SK-N-SH treated with all-trans-retinoic acid at 6 μM for 48 hours (cell line): ENCODE measurements around the gene OVOL2.

Experiments
- ATAC-seq: fragments of 200-7000 bp; cut with Tn5 transposase; 3 replicates; pipeline ENCODE4 v1.9.1; 2020; ENCODE audit warnings: mild to moderate bottlenecking, moderate library complexity
- ARNTL ChIP-seq: fragments of 450-650 bp; formaldehyde crosslinking; IDR thresholded peaks from 2 replicates; pipeline ENCODE4 v1.5.0; 2020; ENCODE audit warnings: low read depth, mild to moderate bottlenecking, moderate library complexity, borderline replicate concordance
- BACH2 ChIP-seq: fragments of 250-450 bp; sonication (Bioruptor Pico); IDR thresholded peaks from 2 replicates; pipeline ENCODE4 v1.9.0; 2021; ENCODE audit warnings: mild to moderate bottlenecking, borderline replicate concordance
- CREB5 ChIP-seq: fragments of 250-450 bp; sonication (Bioruptor Pico); IDR thresholded peaks from 2 replicates; pipeline ENCODE4 v1.5.1; 2020; ENCODE audit warnings: low read depth, mild to moderate bottlenecking, moderate library complexity
- CSRNP3 ChIP-seq: fragments of 250-450 bp; sonication (Bioruptor Pico); IDR thresholded peaks from 2 replicates; pipeline ENCODE4 v1.5.1; 2021; ENCODE audit warnings: mild to moderate bottlenecking, moderate library complexity
- GLIS3 ChIP-seq: fragments of 250-450 bp; sonication (Bioruptor Pico); IDR thresholded peaks from 2 replicates; pipeline ENCODE4 v1.5.0; 2020; ENCODE audit warnings: mild to moderate bottlenecking, moderate library complexity
- ISL1 ChIP-seq: fragments of 250-450 bp; sonication (Bioruptor Pico); IDR thresholded peaks from 2 replicates; pipeline ENCODE4 v2.1.2; 2022; ENCODE audit warnings: mild to moderate bottlenecking, moderate library complexity
- OSR1 ChIP-seq: fragments of 250-450 bp; sonication (Bioruptor Pico); IDR thresholded peaks from 2 replicates; pipeline ENCODE4 v1.8.0; 2022; ENCODE audit warnings: moderate library complexity, mild to moderate bottlenecking, inconsistent platforms
- PATZ1 ChIP-seq: fragments of 250-450 bp; sonication (Bioruptor Pico); IDR thresholded peaks from 2 replicates; pipeline ENCODE4 v1.8.0; 2020; ENCODE audit warnings: mild to moderate bottlenecking, moderate library complexity, borderline replicate concordance
- POU6F1 ChIP-seq: fragments of 250-450 bp; sonication (Bioruptor Pico); IDR thresholded peaks from 2 replicates; pipeline ENCODE4 v1.8.0; 2021; ENCODE audit warnings: low read depth, mild to moderate bottlenecking, moderate library complexity, borderline replicate concordance
- PPARA ChIP-seq: fragments of 250-450 bp; sonication (Bioruptor Pico); IDR thresholded peaks from 2 replicates; pipeline ENCODE4 v1.5.0; 2020; ENCODE audit warnings: mild to moderate bottlenecking, borderline replicate concordance
- RARB ChIP-seq: fragments of 250-450 bp; sonication (Bioruptor Pico); IDR thresholded peaks from 2 replicates; pipeline ENCODE4 v1.8.0; 2021; ENCODE audit warnings: mild to moderate bottlenecking, moderate library complexity
- SNAI2 ChIP-seq: fragments of 250-450 bp; sonication (Bioruptor Pico); IDR thresholded peaks from 2 replicates; pipeline ENCODE4 v1.5.0; 2020; ENCODE audit warnings: mild to moderate bottlenecking, moderate library complexity
- TCF4 ChIP-seq: fragments of 250-450 bp; sonication (Bioruptor Pico); IDR thresholded peaks from 2 replicates; pipeline ENCODE4 v1.8.0; 2021; ENCODE audit warnings: mild to moderate bottlenecking, moderate library complexity, borderline replicate concordance
- TOX ChIP-seq: fragments of 250-450 bp; sonication (Bioruptor Pico); IDR thresholded peaks from 2 replicates; pipeline ENCODE4 v1.8.0; 2021; ENCODE audit warnings: mild to moderate bottlenecking, moderate library complexity, borderline replicate concordance
- TSHZ2 ChIP-seq: fragments of 250-450 bp; sonication (Bioruptor Pico); IDR thresholded peaks from 2 replicates; pipeline ENCODE4 v1.5.0; 2020; ENCODE audit warnings: mild to moderate bottlenecking, moderate library complexity
- ZC3H10 ChIP-seq: fragments of 250-450 bp; sonication (Bioruptor Pico); IDR thresholded peaks from 2 replicates; pipeline ENCODE4 v1.5.1; 2021; ENCODE audit warnings: mild to moderate bottlenecking, moderate library complexity
- ZFP3 ChIP-seq: fragments of 250-450 bp; sonication (Bioruptor Pico); IDR thresholded peaks from 2 replicates; pipeline ENCODE4 v1.5.0; 2020; ENCODE audit warnings: mild to moderate bottlenecking, moderate library complexity
- ZFP30 ChIP-seq: fragments of 450-650 bp; formaldehyde crosslinking; IDR thresholded peaks from 2 replicates; pipeline ENCODE4 v1.5.0; 2022; ENCODE audit warnings: mild to moderate bottlenecking, moderate library complexity
- ZNF565 ChIP-seq: fragments of 450-650 bp; formaldehyde crosslinking; conservative IDR thresholded peaks from 2 replicates; pipeline ENCODE4 v1.5.0; 2020; ENCODE audit warnings: low read depth, mild to moderate bottlenecking, moderate library complexity
- ZNF70 ChIP-seq: fragments of 450-650 bp; formaldehyde crosslinking; IDR thresholded peaks from 2 replicates; pipeline ENCODE4 v1.5.0; 2020; ENCODE audit warnings: mild to moderate bottlenecking, moderate library complexity

OVOL2 gene

GRCh38 chr20:18058661-18059467 lies 1.1 kb upstream of the OVOL2 start:
- no peak for TF ChIP-seq TSHZ2 (CRISPR knock-in tag)
- no peak for TF ChIP-seq ZNF565 (CRISPR knock-in tag)
- no peak for TF ChIP-seq PPARA (CRISPR knock-in tag)
- TF ChIP-seq TOX (CRISPR knock-in tag): no peak
- TF ChIP-seq SNAI2 (CRISPR knock-in tag): no peak
- no peak for TF ChIP-seq RARB (CRISPR knock-in tag)
- no peak for TF ChIP-seq PATZ1
- TF ChIP-seq ZFP3 (CRISPR knock-in tag): no peak
- TF ChIP-seq CREB5 (CRISPR knock-in tag): no peak
- no peak for TF ChIP-seq OSR1 (CRISPR knock-in tag)
- no peak for TF ChIP-seq GLIS3 (CRISPR knock-in tag)
- no peak for TF ChIP-seq BACH2 (CRISPR knock-in tag)
- no peak for TF ChIP-seq ZFP30
- TF ChIP-seq, all 23 proteins: peak for 0
- no peak for ATAC-seq

- TF ChIP-seq ARNTL (CRISPR knock-in tag): no peak
- no peak for TF ChIP-seq GLIS3 (CRISPR knock-in tag)
- no peak for TF ChIP-seq TCF4 (CRISPR knock-in tag)
- no peak for TF ChIP-seq OSR1 (CRISPR knock-in tag)
- TF ChIP-seq ZFP30: no peak
- TF ChIP-seq ZNF70 (CRISPR knock-in tag): no peak
- no peak for TF ChIP-seq ZFP3 (CRISPR knock-in tag)
- TF ChIP-seq ZC3H10 (CRISPR knock-in tag): no peak
- no peak for TF ChIP-seq PPARA (CRISPR knock-in tag)
- no peak for TF ChIP-seq RARB (CRISPR knock-in tag)
- TF ChIP-seq, all 23 proteins: peak for 0
- no peak for ATAC-seq
Measured at GRCh38 chr20:18057994-18058349, 256 bp upstream of the OVOL2 start.

GRCh38 chr20:18056174-18057100 lies 1.3 kb downstream of the OVOL2 start:
- peak; percentile 48 for ATAC-seq
- TF ChIP-seq SNAI2 (CRISPR knock-in tag): no peak
- TF ChIP-seq CSRNP3 (CRISPR knock-in tag): no peak
- no peak for TF ChIP-seq POU6F1 (CRISPR knock-in tag)
- TF ChIP-seq CREB5 (CRISPR knock-in tag): no peak
- no peak for TF ChIP-seq TSHZ2 (CRISPR knock-in tag)
- no peak for TF ChIP-seq ZFP30
- no peak for TF ChIP-seq ISL1 (CRISPR knock-in tag)
- no peak for TF ChIP-seq BACH2 (CRISPR knock-in tag)
- TF ChIP-seq ZNF565 (CRISPR knock-in tag): no peak
- no peak for TF ChIP-seq PPARA (CRISPR knock-in tag)
- no peak for TF ChIP-seq OSR1 (CRISPR knock-in tag)
- no peak for TF ChIP-seq TCF4 (CRISPR knock-in tag)
